HG03521 (cell line): ENCODE results near the gene TMEM132D.

ENCODE experiments used
- ATAC-seq: cut with Tn5 transposase; IDR thresholded peaks from one replicate; pipeline ENCODE4 v1.9.1; 2021; ENCODE audit warnings: mild to moderate bottlenecking, moderate library complexity; ENCODE audit not compliant: unreplicated experiment

The TMEM132D gene

GRCh38 chr12:129373746-129374145 lies 530.1 kb downstream of the TMEM132D start:
- ATAC-seq: no peak

GRCh38 chr12:129372876-129373275 lies 530.9 kb downstream of the TMEM132D start:
- no peak for ATAC-seq

GRCh38 chr12:129372348-129372747 lies 531.5 kb downstream of the TMEM132D start:
- no peak for ATAC-seq

- no peak for ATAC-seq
Measured at GRCh38 chr12:129371268-129371667, 532.6 kb downstream of the TMEM132D start.

GRCh38 chr12:129366656-129367055 lies 537.2 kb downstream of the TMEM132D start:
- ATAC-seq: no peak

- ATAC-seq: no peak
Measured at GRCh38 chr12:129363041-129363440, 540.8 kb downstream of the TMEM132D start.

- ATAC-seq: no peak
Measured at GRCh38 chr12:129357233-129357632, 546.6 kb downstream of the TMEM132D start.

GRCh38 chr12:129351481-129351880 lies 552.3 kb downstream of the TMEM132D start:
- ATAC-seq: no peak

GRCh38 chr12:129339336-129339735 lies 564.5 kb downstream of the TMEM132D start:
- ATAC-seq: no peak

- no peak for ATAC-seq
Measured at GRCh38 chr12:129337413-129337812, 566.4 kb downstream of the TMEM132D start.

- no peak for ATAC-seq
Measured at GRCh38 chr12:129335773-129336172, 568.1 kb downstream of the TMEM132D start.

GRCh38 chr12:129332286-129332685 lies 571.5 kb downstream of the TMEM132D start:
- no peak for ATAC-seq

- no peak for ATAC-seq
Measured at GRCh38 chr12:129331356-129332085, 572.3 kb downstream of the TMEM132D start.

GRCh38 chr12:129328235-129328634 lies 575.6 kb downstream of the TMEM132D start:
- no peak for ATAC-seq

- ATAC-seq: no peak
Measured at GRCh38 chr12:129325566-129325965, 578.3 kb downstream of the TMEM132D start.

GRCh38 chr12:129312048-129312447 lies 591.8 kb downstream of the TMEM132D start:
- no peak for ATAC-seq

GRCh38 chr12:129310346-129310745 lies 593.5 kb downstream of the TMEM132D start:
- no peak for ATAC-seq

- ATAC-seq: no peak
Measured at GRCh38 chr12:129305851-129306250, 598.0 kb downstream of the TMEM132D start.

- no peak for ATAC-seq
Measured at GRCh38 chr12:129304529-129304928, 599.3 kb downstream of the TMEM132D start.

- ATAC-seq: no peak
Measured at GRCh38 chr12:129300011-129300410, 603.8 kb downstream of the TMEM132D start.

GRCh38 chr12:129298921-129299320 lies 604.9 kb downstream of the TMEM132D start:
- no peak for ATAC-seq

GRCh38 chr12:129296671-129297070 lies 607.2 kb downstream of the TMEM132D start:
- no peak for ATAC-seq

- ATAC-seq: no peak
Measured at GRCh38 chr12:129294868-129295267, 609.0 kb downstream of the TMEM132D start.
